Bronchial smooth muscle cell (primary cell): ENCODE data around the gene PRICKLE2. TPM values are rescaled to one million over a fixed set of nuclear protein-coding genes. Genes with fewer than 3 reads are reported as not detected.

Experiments used
- total RNA-seq: library from RNA; depleted of rRNA; stranded (reverse); fragments of >200 nt; gene quantifications from 2 replicates; pipeline ENCODE4 v1.2.1, GENCODE V29; 2014

The PRICKLE2 gene
- total RNA-seq: 24.9 and 34.5 TPM in 2 replicates

GRCh38 chr3:64224826-64225610 lies at the start of gene PRICKLE2:
TSS of gene PRICKLE2 (minus strand) at chr3:64225466. CDS start at chr3:64198927, 26,539 bp downstream.

Other genes starting within 250 kb of the PRICKLE2 start
- gene PSMD6, start 202.0 kb downstream of the PRICKLE2 start, total RNA-seq: 84.3 and 97.0 TPM in 2 replicates